Fibroblast of villous mesenchyme (primary cell): ENCODE measurements around the gene SLC27A4. TPM values are rescaled to one million over a fixed set of nuclear protein-coding genes. Genes with fewer than 3 reads are reported as not detected.
A peak's percentile ranks its signal among the peaks of the same experiment; 100 is the strongest.
"Not testable (repeated sequence)": the region's sequence is repeated elsewhere in the genome, so short reads cannot be mapped to it uniquely, and the experiment has no call there.

Experiments used
- DNase-seq: peaks from one replicate; pipeline ENCODE4 v3.0.0-alpha.2; 2010; ENCODE audit warnings: low read depth
- H3K4me3 ChIP-seq: 2 replicates; pipeline ENCODE4 v1.5.1; 2011; ENCODE audit warnings: low read depth, mild to moderate bottlenecking, low read length
- CTCF ChIP-seq: IDR thresholded peaks from 2 replicates; pipeline ENCODE4 v1.5.1; 2012; ENCODE audit warnings: low read depth, mild to moderate bottlenecking, low read length; ENCODE audit not compliant: insufficient read depth
- total RNA-seq: library from RNA; depleted of rRNA; stranded (reverse); fragments of >200 nt; gene quantifications from 2 replicates; pipeline ENCODE4 v1.2.3, GENCODE V29; 2012

SLC27A4 gene
- total RNA-seq, 1 donor: 22.9 TPM

GRCh38 chr9:128323791-128324190 is 16.5 kb upstream of the SLC27A4 start:
- no peak for DNase-seq
- no peak for TF ChIP-seq CTCF
- peak overlapping the region; percentile 97 for H3K4me3 ChIP-seq

GRCh38 chr9:128324401-128324800 is 15.9 kb upstream of the SLC27A4 start:
- no peak for DNase-seq
- no peak overlapping the region for H3K4me3 ChIP-seq
- TF ChIP-seq CTCF: no peak

GRCh38 chr9:128325629-128326028 is 14.7 kb upstream of the SLC27A4 start:
- no peak for TF ChIP-seq CTCF
- H3K4me3 ChIP-seq: no peak overlapping the region
- no peak for DNase-seq

GRCh38 chr9:128333451-128333869 is 6.9 kb upstream of the SLC27A4 start:
- H3K4me3 ChIP-seq: no peak overlapping the region
- DNase-seq: no peak
- no peak for TF ChIP-seq CTCF

GRCh38 chr9:128335161-128335560 is 5.2 kb upstream of the SLC27A4 start:
- no peak overlapping the region for H3K4me3 ChIP-seq
- no peak for DNase-seq
- no peak for TF ChIP-seq CTCF

- no peak for TF ChIP-seq CTCF
- DNase-seq: no peak
- no peak overlapping the region for H3K4me3 ChIP-seq
Observed at GRCh38 chr9:128335914-128336313, 4.4 kb upstream of the SLC27A4 start.

- no peak for DNase-seq
- no peak overlapping the region for H3K4me3 ChIP-seq
- TF ChIP-seq CTCF: no peak
Observed at GRCh38 chr9:128337936-128338335, 2.4 kb upstream of the SLC27A4 start.

GRCh38 chr9:128338852-128339614 is 1.3 kb upstream of the SLC27A4 start:
- not testable (repeated sequence) for DNase-seq, H3K4me3 ChIP-seq
